Omental fat pad (tissue), 4 donors: ENCODE measurements around the gene FAM204A. TPM values are rescaled to one million over a fixed set of nuclear protein-coding genes. Genes with fewer than 3 reads are reported as not detected.

ENCODE experiments used
- ATAC-seq: fragments of 150-250 bp; one replicate; pipeline ENCODE4 v1.9.1; 2016; ENCODE audit warnings: mild to moderate bottlenecking, moderate library complexity; ENCODE audit not compliant: low FRiP score
- DNase-seq: peaks from one replicate; pipeline ENCODE4 v3.0.0-alpha.2; 2019; ENCODE audit warnings: low spot score
- total RNA-seq, 4 donors: library from RNA; depleted of rRNA; stranded (reverse); fragments of >200 nt; gene quantifications; one replicate each; pipeline ENCODE4 v1.1.0, GENCODE V29; 2016
- TF ChIP-seq, protein P1 (sequence below), 3 donors: fragments of 450-650 bp; IDR thresholded peaks; one replicate each; pipeline ENCODE4 v1.5.1; 2016 to 2017; ENCODE audit warnings: antibody characterized with exemption in 3 of 3, mild to moderate bottlenecking in 3 of 3, moderate library complexity in 2 of 3

The FAM204A gene
- total RNA-seq = 10 to 100 TPM; 25.4 to 57.6 (median 44.0) TPM

DNA sequence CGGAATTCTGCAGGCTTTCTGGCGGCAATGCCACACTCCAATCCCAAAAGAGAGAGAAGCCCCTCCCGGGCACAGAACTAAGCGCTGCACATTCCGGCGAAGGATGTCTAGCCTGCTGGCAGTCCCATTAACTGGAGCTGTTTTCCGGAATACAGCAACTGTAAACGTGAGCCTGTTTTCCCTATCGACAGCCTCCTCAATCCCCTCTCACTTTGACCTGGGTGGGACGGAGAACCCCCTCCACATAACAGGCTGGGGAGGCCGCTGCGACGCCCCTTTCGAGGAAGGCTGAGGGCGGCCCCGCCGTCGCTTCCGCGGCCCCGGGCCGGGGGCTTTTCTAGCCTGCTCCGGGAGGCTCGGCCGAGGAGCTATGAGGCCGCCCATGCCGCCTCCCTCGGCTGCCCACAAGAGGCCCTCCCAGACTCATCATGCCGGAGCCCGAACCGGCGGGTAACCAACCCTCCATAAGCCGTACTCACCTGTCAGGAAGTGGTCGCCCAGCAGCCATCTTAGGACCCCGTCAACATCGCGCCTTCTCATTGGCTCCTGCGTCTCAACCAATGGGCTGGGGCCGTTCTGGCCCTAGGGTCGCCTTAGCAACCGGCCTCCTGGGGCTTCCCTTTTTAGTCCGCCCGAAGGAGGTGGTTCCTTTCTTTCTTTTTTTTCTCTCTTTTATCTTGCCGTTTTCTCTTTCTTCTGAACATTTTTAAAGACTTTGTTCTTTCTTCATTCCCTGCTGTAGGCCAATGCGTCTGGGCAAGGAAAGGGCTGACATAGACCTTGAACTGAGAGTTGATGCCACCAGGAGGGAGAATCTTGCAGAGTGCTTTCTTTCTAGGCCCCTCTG, at the start of gene FAM204A:
Gene FAM204A, minus strand, starts transcription at position 534 of the 847 bp plus-strand sequence. CDS start 5,909 bp downstream, outside the sequence.
- DNase-seq (peak; percentile 92), ATAC-seq (peak; percentile 100)
- TF ChIP-seq, protein P1, sequence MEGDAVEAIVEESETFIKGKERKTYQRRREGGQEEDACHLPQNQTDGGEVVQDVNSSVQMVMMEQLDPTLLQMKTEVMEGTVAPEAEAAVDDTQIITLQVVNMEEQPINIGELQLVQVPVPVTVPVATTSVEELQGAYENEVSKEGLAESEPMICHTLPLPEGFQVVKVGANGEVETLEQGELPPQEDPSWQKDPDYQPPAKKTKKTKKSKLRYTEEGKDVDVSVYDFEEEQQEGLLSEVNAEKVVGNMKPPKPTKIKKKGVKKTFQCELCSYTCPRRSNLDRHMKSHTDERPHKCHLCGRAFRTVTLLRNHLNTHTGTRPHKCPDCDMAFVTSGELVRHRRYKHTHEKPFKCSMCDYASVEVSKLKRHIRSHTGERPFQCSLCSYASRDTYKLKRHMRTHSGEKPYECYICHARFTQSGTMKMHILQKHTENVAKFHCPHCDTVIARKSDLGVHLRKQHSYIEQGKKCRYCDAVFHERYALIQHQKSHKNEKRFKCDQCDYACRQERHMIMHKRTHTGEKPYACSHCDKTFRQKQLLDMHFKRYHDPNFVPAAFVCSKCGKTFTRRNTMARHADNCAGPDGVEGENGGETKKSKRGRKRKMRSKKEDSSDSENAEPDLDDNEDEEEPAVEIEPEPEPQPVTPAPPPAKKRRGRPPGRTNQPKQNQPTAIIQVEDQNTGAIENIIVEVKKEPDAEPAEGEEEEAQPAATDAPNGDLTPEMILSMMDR (IDR thresholded peaks at IDR 0.05) = no peak

DNA sequence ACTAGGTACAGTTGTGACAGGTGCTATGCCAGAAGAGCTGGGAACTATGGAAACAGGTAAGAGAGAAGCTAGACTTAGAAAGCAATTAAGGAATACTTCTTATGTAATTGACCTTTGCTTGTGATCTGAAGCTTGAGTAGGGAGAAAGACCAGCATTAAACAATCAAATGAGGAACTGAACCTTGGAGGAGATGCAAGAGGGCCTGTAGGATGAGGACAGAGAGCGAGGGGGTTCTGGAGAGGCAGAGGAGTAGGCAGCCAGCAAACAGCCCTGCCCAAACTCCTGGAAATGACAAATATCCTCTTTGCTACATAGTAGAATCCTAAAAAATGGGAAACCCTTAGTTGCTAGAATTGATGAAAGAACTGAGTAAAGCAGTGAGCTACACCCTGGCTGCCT, 41.6 kb upstream of the FAM204A start:
- ATAC-seq = no peak

GRCh38 chr10:118383063-118383689, 41.1 kb upstream of the FAM204A start:
- ATAC-seq = no peak
- no peak for DNase-seq
- TF ChIP-seq, protein P1 (IDR thresholded peaks at IDR 0.05) = no peak

More for the DNA sequence above, 41.6 kb upstream of the FAM204A start:
- TF ChIP-seq, protein P1 (IDR thresholded peaks at IDR 0.05) = no peak
- DNase-seq = no peak

DNA sequence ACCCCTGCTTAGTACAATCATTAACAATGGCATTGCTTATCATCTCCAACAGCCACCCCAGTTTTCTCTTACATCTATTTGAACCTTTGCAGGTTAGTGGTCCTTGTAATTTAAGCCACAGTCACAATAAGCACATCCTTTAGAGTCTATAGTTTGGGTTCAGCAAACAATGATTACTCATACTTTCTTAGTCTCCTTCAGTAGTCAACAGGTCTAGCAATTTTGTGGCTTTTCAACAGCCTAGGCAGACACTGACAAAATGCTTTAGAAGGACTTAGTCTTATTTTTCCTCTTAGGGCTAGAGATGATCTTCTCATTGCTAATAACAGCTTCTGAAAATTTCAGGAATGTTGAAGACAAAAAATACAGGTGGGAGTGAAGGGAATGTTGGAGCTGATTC, 32.3 kb upstream of the FAM204A start:
- no peak for DNase-seq
- TF ChIP-seq, protein P1 (IDR thresholded peaks at IDR 0.05) = no peak
- ATAC-seq = no peak

- TF ChIP-seq, protein P1 (IDR thresholded peaks at IDR 0.05) = no peak
- DNase-seq (no peak), ATAC-seq (no peak)
These were observed 31.7 kb upstream of the FAM204A start for GRCh38 chr10:118373786-118374185.

DNA sequence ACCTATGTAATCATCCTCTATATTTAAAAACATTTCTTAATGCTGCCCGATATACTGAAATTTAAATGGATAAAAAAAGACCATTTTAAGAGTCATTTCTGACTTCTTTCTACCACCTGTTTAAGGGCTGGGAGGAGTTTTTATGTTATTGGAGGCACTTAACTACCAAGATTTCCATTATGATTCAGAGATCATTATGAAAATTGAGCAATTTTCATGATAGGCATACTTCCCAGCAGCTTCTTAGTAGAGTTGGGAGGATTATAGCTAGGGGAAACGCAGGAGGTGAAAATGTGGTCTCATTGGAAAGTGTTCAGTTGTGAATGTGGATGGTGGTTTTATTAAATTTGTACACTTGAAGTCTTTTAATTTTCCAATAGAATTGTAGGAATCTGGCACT, 28.4 kb upstream of the FAM204A start:
- no peak for ATAC-seq
- TF ChIP-seq, protein P1 (IDR thresholded peaks at IDR 0.05) = no peak

More for the DNA sequence above, 28.4 kb upstream of the FAM204A start:
- DNase-seq = no peak
